ENCODE results near the gene GPR137B.

DNA sequence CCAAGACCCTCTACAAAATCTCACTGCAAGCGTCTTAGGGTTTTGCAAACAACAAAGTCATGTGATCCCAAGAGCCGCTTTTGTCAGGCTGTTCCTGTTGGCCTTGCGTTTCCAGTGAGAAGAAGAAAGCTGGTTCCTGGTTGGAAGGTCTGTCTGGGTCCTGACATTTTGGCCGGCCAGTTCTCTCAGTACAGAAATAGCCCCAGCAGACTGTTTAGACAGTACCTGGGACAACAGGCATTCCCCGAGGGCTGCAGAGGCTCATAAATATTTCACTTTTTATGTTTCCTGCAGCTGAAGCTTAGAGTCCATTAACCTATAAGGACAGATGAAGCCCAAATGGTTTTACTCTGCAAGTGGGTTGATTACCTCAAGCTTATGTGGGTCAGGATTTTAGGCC, 8.6 kb downstream of the GPR137B start:
- TF ChIP-seq, protein P1, sequence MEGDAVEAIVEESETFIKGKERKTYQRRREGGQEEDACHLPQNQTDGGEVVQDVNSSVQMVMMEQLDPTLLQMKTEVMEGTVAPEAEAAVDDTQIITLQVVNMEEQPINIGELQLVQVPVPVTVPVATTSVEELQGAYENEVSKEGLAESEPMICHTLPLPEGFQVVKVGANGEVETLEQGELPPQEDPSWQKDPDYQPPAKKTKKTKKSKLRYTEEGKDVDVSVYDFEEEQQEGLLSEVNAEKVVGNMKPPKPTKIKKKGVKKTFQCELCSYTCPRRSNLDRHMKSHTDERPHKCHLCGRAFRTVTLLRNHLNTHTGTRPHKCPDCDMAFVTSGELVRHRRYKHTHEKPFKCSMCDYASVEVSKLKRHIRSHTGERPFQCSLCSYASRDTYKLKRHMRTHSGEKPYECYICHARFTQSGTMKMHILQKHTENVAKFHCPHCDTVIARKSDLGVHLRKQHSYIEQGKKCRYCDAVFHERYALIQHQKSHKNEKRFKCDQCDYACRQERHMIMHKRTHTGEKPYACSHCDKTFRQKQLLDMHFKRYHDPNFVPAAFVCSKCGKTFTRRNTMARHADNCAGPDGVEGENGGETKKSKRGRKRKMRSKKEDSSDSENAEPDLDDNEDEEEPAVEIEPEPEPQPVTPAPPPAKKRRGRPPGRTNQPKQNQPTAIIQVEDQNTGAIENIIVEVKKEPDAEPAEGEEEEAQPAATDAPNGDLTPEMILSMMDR (conservative IDR thresholded peaks at IDR 0.05; ENCODE audit: low read depth, low read length): no peak
- TF ChIP-seq EZH2 (IDR thresholded peaks at IDR 0.05; ENCODE audit: borderline replicate concordance, low read depth, low read length, poor library complexity, severe bottlenecking): no peak

All from A673 (cell line).